ENCODE data around the gene GPRC5A. TPM values are rescaled to one million over a fixed set of nuclear protein-coding genes. Genes with fewer than 3 reads are reported as not detected.

The GPRC5A gene
- total and polyA plus RNA-seq, 2 of the 8 experiments (the other 6 are each of a cell fraction or from before 2014, with no cell fraction given), result 1.0 to 1.4 TPM

- no peaks in the 10 kb centered on the region for H3K23me2 ChIP-seq (ENCODE audit: low read depth, low read length)
- H4K20me1 ChIP-seq (replicated peaks in 1 of 2; ENCODE audit: control insufficient read depth in 1 of 2, insufficient read depth in 2 of 2, low read length in 2 of 2), result no peaks in the 10 kb centered on the region
- H4K5ac ChIP-seq (ENCODE audit: insufficient read length, low read depth, low read length), result no peak overlapping the region
- 95% methylated on average over 6 of the region's 6 CpGs; no CpG with 5 or more reads in 1 of the 2 experiments for WGBS, 2 experiments (ENCODE audit: extremely low coverage in 1 of 2, insufficient coverage in 1 of 2, insufficient read length in 1 of 2, insufficient replicate concordance in 2 of 2, low coverage in 1 of 2, low lambda C conversion rate in 2 of 2, missing lambda C conversion rate in 1 of 2)
- H2BK5ac ChIP-seq (ENCODE audit: low read depth, low read length), result no peak overlapping the region
- no peak overlapping the region for H4K91ac ChIP-seq (replicated peaks; ENCODE audit: insufficient read length, low read length)
- H3K14ac ChIP-seq (ENCODE audit: insufficient read length), result no peak overlapping the region
- H3K4me2 ChIP-seq (ENCODE audit: insufficient read depth in 1 of 2, low read depth in 2 of 2, low read length in 2 of 2), result no peak overlapping the region
- no peak overlapping the region for H3K56ac ChIP-seq (replicated peaks; ENCODE audit: insufficient read length, low read depth, low read length)
- no peak overlapping the region for H3K4ac ChIP-seq (replicated peaks; ENCODE audit: insufficient read length, low read depth, low read length)
- H3K27me3 ChIP-seq (replicated peaks in 1 of 4; ENCODE audit: control insufficient read depth in 3 of 4, extremely low read depth in 1 of 4, insufficient read depth in 3 of 4, low read length in 3 of 4), result peaks cover 0 to 7% (median 3%) of the 10 kb centered on the region in 4 experiments; a peak in 3 of 7 replicates
- peaks cover 4 to 11% (median 7%) of the 10 kb centered on the region in 4 experiments; a peak in 5 of 7 replicates for H3K4me1 ChIP-seq (replicated peaks in 1 of 4; ENCODE audit: control insufficient read depth in 3 of 4, insufficient read depth in 4 of 4, low read length in 3 of 4)
- H3K18ac ChIP-seq (ENCODE audit: extremely low read depth, low read length), result no peak overlapping the region
- no peak overlapping the region for H3K9ac ChIP-seq (replicated peaks in 1 of 4; ENCODE audit: extremely low read depth in 1 of 4, low read depth in 3 of 4, low read length in 3 of 4)
- no peak overlapping the region for H2BK12ac ChIP-seq (ENCODE audit: low read depth, low read length)
- no peak overlapping the region for H3K4me3 ChIP-seq (ENCODE audit: extremely low read depth in 1 of 4, insufficient read depth in 2 of 4, low read depth in 3 of 4, low read length in 4 of 4)
- FAIRE-seq (no peak), DNase-seq (ENCODE audit: low read depth in 1 of 2, low spot score in 2 of 2) (no peak)
- H2BK20ac ChIP-seq (ENCODE audit: low read length), result no peak overlapping the region
- no peak overlapping the region for H3K23ac ChIP-seq (ENCODE audit: insufficient read length)
- no peaks in the 10 kb centered on the region for H3K36me3 ChIP-seq (ENCODE audit: control insufficient read depth in 2 of 4, insufficient read depth in 4 of 4, low read length in 3 of 4)
- no peak for TF ChIP-seq NANOG (IDR thresholded peaks at IDR 0.05; ENCODE audit: insufficient read depth, low read depth, low read length, poor library complexity, severe bottlenecking)
- no peak for TF ChIP-seq TAF1 (IDR thresholded peaks at IDR 0.05; ENCODE audit: low read depth, low read length)
- no peak for TF ChIP-seq CBX5 (IDR thresholded peaks at IDR 0.05; ENCODE audit: low read depth, low read length)
- no peak for TF ChIP-seq RBBP5 (IDR thresholded peaks at IDR 0.05; ENCODE audit: borderline replicate concordance, low read depth, low read length)
- TF ChIP-seq CREB1 (IDR thresholded peaks at IDR 0.05), result no peak
- TF ChIP-seq SIX5 (IDR thresholded peaks at IDR 0.05; ENCODE audit: low read depth, low read length), result no peak
- TF ChIP-seq SP1 (IDR thresholded peaks at IDR 0.05; ENCODE audit: low read depth, low read length), result no peak
- no peak for TF ChIP-seq ATF2 (IDR thresholded peaks at IDR 0.05; ENCODE audit: low read length)
- no peak for TF ChIP-seq TAF7 (optimal IDR thresholded peaks at IDR 0.05; ENCODE audit: borderline replicate concordance, low read depth, low read length)
- no peak for TF ChIP-seq YY1 (IDR thresholded peaks at IDR 0.05; ENCODE audit: low read depth, low read length)
- CTCF ChIA-PET (ENCODE audit: partially characterized antibody), result no interaction called here
- no peaks in the 10 kb centered on the region for H3K79me1 ChIP-seq (ENCODE audit: low read depth, low read length)
- POLR2A ChIA-PET (ENCODE audit: partially characterized antibody), result no interaction called here
- H4K8ac ChIP-seq (ENCODE audit: extremely low read depth, insufficient read depth, low read length), result no peak overlapping the region
- no peak overlapping the region for H2BK120ac ChIP-seq (replicated peaks; ENCODE audit: low read depth, low read length)
- H3K9me3 ChIP-seq (ENCODE audit: insufficient read depth in 2 of 2, low read depth in 1 of 2, low read length in 1 of 2), result no peaks in the 10 kb centered on the region
- no peak overlapping the region for H2AFZ ChIP-seq (ENCODE audit: low read length)
- H2BK15ac ChIP-seq (ENCODE audit: low read length), result no peak overlapping the region
- no peak overlapping the region for H2AK5ac ChIP-seq (ENCODE audit: low read depth, low read length)
- no peaks in the 10 kb centered on the region for H3K79me2 ChIP-seq (ENCODE audit: control insufficient read depth in 1 of 2, insufficient read depth in 2 of 2, low read length in 2 of 2)
- no peak overlapping the region for H3K27ac ChIP-seq (ENCODE audit: low read depth, low read length)
These were observed 7.9 kb upstream of the GPRC5A start for GRCh38 chr12:12883369-12884001.
